ENCODE results near the gene GALNT16.

- TF ChIP-seq POLR2A (IDR thresholded peaks at IDR 0.05; ENCODE audit: low read depth, low read length) (no peak), POLR2AphosphoS5 (IDR thresholded peaks at IDR 0.05; ENCODE audit: low read depth, low read length) (no peak)
Observed at GRCh38 chr14:69252851-69253250, 7.1 kb upstream of the GALNT16 start.
